Lower lobe of right lung (tissue), 2 donors: ENCODE results near the gene VSNL1. TPM values are rescaled to one million over a fixed set of nuclear protein-coding genes. Genes with fewer than 3 reads are reported as not detected.

Experiments
- ATAC-seq, 2 donors: fragments of 200-7000 bp; cut with Tn5 transposase; one replicate each; pipeline ENCODE4 v1.9.1; 2020 to 2022; ENCODE audit warnings: mild to moderate bottlenecking in 2 of 2, moderate library complexity in 2 of 2
- DNase-seq: peaks from one replicate; pipeline ENCODE4 v3.0.0-alpha.2; 2020
- H3K27ac ChIP-seq: fragments of 200-600 bp; one replicate; pipeline ENCODE4 v1.8.0; 2022
- H3K27me3 ChIP-seq: fragments of 200-600 bp; one replicate; pipeline ENCODE4 v1.8.0; 2022; ENCODE audit warnings: low read depth
- H3K36me3 ChIP-seq: fragments of 200-600 bp; one replicate; pipeline ENCODE4 v1.8.0; 2022; ENCODE audit warnings: mild to moderate bottlenecking
- H3K4me1 ChIP-seq: fragments of 200-600 bp; one replicate; pipeline ENCODE4 v1.8.0; 2022
- H3K4me3 ChIP-seq: fragments of 200-600 bp; one replicate; pipeline ENCODE4 v1.8.0; 2022; ENCODE audit warnings: mild to moderate bottlenecking
- H3K9me3 ChIP-seq: fragments of 200-600 bp; one replicate; pipeline ENCODE4 v1.8.0; 2022
- CTCF ChIP-seq: fragments of 200-600 bp; IDR thresholded peaks from one replicate; pipeline ENCODE4 v1.8.0; 2022; ENCODE audit warnings: antibody characterized with exemption, mild to moderate bottlenecking
- intact Hi-C: fragments of 100-400 bp; cut with DNase I; formaldehyde crosslinking; loops from one replicate; pipeline ENCODE4 v1.11.0; 2022
- total RNA-seq: library from RNA; stranded (reverse); fragmentation: NEBNext Ultra II Directional; extraction: Animal tissue kit (Norgen Biotek cat#: 25700); gene quantifications from one replicate; pipeline ENCODE4 v1.2.1, GENCODE V29; 2021
- donor health status: DM: no; HTN: yes; CAD: no; lungs with severe emphysema.

The VSNL1 gene
- total RNA-seq, 1 donor from 2014 or later: 1.6 TPM

DNA sequence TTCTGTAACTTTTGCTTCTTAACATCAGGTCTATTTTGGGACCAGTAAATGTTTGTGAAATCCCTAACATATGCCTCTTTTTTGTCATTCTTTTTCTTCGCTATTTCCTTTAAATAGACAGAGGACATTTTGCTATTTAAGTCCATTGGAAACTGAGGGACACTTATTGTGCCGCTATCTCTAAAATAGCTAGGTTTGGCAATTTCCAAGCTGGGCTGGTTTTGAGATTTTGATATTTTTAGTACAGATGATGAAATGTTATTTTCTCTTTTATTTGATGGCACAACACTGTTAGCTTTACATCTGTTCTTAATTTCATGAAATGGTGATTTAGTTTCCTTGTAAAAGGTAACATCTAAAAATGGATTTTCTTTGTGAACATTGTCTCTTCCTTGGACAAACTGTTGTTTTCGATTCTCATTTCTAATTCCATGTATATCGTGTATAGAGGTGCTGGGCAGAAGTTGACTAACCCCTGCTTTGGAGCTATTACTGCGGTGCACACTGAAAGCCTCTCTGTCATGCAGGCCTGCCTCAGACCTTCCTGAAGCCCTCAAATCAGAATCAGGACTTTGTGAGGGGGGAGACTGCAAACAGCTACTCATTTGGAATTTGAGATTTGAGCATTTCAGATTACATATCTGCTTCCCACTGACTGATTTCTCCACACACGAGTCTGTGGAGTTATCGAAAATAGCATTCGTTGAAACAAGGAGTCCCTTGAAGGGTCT is 22.9 kb upstream of the VSNL1 start:
- Histone ChIP-seq H3K27ac (no peak overlapping the region), H3K27me3 (no peaks in the 10 kb centered on the region), H3K4me1 (peaks cover 18% of the 10 kb centered on the region), H3K9me3 (no peaks in the 10 kb centered on the region), H3K4me3 (peak overlapping the region; percentile 49), H3K36me3 (no peaks in the 10 kb centered on the region)
- TF ChIP-seq CTCF: no peak
- DNase-seq: no peak
- intact Hi-C loops: no loop called here
- peak; percentile 11 to 21 for ATAC-seq

- ATAC-seq (peak; percentile 99 to 100), DNase-seq (peak; percentile 78)
- intact Hi-C loops: no loop called here
- no peak for TF ChIP-seq CTCF
- H3K27ac ChIP-seq: no peak within 1 kb of the TSS
- H3K4me3 ChIP-seq: peak within 1 kb of the TSS; percentile 49
- no peaks in the 10 kb centered on the region for H3K9me3 ChIP-seq
- no peaks in the 10 kb centered on the region for H3K27me3 ChIP-seq
- H3K4me1 ChIP-seq: peaks cover 18% of the 10 kb centered on the region
- no peaks in the 10 kb centered on the region for H3K36me3 ChIP-seq
Observed at GRCh38 chr2:17518212-17519154, 22.0 kb upstream of the VSNL1 start, which contains the start of gene RAD51AP2. Gene RAD51AP2, minus strand, starts transcription at chr2:17518440. Its CDS starts 25 bp downstream, at chr2:17518415.

DNA sequence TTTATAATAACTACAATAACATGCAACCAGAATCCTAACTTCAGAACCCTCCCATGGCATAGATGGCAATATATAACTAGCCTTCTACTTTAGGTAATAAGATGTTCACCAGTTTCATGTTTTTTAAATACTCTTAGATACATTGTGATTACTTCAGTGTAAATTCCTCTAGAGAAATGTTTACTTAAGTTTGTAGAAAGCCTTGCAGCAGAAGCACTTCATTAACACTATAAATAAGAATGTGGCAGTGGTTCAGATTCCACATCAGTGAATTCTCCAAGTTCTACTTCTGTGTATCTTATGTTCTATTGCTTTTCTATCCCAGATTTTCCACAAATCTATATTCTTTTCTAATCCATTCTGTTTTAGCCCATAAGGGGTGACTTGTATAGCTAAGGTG is 21.0 kb upstream of the VSNL1 start:
- Histone ChIP-seq H3K9me3 (no peaks in the 10 kb centered on the region), H3K4me3 (no peak overlapping the region), H3K36me3 (no peaks in the 10 kb centered on the region), H3K27me3 (no peaks in the 10 kb centered on the region), H3K27ac (no peak overlapping the region), H3K4me1 (peaks cover 18% of the 10 kb centered on the region)
- no peak for ATAC-seq
- DNase-seq: no peak
- TF ChIP-seq CTCF: no peak
- intact Hi-C loops: no loop called here

DNA sequence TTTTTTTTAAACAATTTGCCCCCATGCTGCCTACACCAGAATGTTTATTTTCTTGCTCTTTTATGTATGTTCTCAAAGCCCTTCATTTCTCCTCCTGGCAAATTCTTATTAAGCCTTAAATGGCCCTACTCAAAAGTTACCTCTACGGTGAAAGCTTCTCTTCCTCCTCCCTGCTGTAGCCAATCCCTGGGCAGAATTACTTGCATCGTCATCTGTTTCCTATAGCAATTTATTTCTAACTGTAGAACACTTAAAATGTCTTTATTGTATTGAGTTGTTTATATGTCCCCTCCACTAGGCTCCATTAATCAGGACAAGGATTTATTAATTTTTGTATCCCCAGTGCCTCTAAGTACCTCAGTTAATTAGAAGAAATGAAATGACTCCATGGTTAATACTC is 19.7 kb upstream of the VSNL1 start:
- TF ChIP-seq CTCF: no peak
- intact Hi-C loops: no loop called here
- H3K4me1 ChIP-seq: peaks cover 18% of the 10 kb centered on the region
- H3K4me3 ChIP-seq: no peak overlapping the region
- H3K36me3 ChIP-seq: no peaks in the 10 kb centered on the region
- no peak for DNase-seq
- no peak overlapping the region for H3K27ac ChIP-seq
- H3K27me3 ChIP-seq: no peaks in the 10 kb centered on the region
- ATAC-seq: no peak
- H3K9me3 ChIP-seq: no peaks in the 10 kb centered on the region

DNA sequence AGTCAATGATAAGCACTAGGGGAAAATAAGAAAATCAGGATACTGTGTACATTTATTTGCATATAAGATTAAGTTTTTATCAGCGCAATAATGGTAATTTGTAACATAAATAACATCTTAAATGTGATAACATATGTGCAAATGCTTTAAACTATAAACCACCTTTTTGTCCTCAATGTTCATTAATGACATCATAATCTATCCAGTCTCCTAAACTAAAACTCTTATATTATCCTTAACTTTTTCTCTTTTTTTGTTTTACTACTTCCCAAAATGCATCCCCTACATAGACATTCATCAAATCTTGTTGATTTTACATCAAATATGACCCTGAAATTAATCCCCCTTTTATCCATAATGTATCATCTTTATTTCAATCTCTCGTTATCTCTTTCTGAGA is 18.9 kb upstream of the VSNL1 start:
- no peaks in the 10 kb centered on the region for H3K36me3 ChIP-seq
- ATAC-seq: no peak
- H3K4me3 ChIP-seq: no peak overlapping the region
- no peak for TF ChIP-seq CTCF
- peaks cover 18% of the 10 kb centered on the region for H3K4me1 ChIP-seq
- intact Hi-C loops: no loop called here
- H3K9me3 ChIP-seq: no peaks in the 10 kb centered on the region
- DNase-seq: no peak
- no peaks in the 10 kb centered on the region for H3K27me3 ChIP-seq
- H3K27ac ChIP-seq: no peak overlapping the region
